NCI-H345 treated with DMSO at 0.1 percent for 48 hours (cell line): ENCODE results near the gene ARHGAP26.
"Not testable (repeated sequence)": the region's sequence is repeated elsewhere in the genome, so short reads cannot be mapped to it uniquely, and the experiment has no call there.

ENCODE experiments used
- DNase-seq: peaks from one replicate; lab custom pipeline; 2025; ENCODE audit not compliant: unreplicated experiment; lab: John Stamatoyannopoulos, UW

Gene ARHGAP26

DNA sequence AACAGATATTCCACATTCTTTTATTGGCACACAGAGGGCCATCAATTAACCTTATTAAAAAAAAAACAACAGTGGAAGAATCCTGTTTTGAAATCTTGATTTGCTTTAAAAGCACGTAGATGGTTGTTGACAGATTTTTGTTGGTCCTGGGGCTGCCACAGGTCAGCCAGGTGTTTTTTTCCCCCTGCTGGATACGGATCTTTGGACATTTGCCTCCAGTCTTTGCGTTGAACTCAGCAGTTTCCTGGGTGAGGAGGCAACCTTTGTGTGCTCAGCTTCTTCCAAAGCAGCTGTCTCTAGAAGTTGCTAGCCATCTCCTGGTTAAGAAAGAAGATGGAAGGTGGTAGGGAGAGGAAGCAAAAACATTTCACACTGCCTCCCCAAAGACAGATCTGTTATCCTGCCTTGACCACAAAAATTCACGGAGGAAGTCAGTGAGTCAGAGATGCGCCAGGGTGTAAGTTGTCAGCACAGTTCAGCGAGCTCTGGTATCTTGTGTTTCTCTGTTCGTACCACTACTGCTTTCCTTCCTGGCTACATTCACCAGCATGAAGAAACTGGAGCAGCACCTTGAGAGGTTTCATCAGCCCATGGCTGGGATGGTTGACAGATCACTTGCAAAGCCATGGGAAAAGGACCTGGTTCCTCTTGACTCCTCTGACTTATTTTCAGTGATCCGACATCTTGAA, 207.3 kb downstream of the ARHGAP26 start:
- no peak for DNase-seq

GRCh38 chr5:142978252-142978651, 208.1 kb downstream of the ARHGAP26 start:
- DNase-seq, result no peak

DNA sequence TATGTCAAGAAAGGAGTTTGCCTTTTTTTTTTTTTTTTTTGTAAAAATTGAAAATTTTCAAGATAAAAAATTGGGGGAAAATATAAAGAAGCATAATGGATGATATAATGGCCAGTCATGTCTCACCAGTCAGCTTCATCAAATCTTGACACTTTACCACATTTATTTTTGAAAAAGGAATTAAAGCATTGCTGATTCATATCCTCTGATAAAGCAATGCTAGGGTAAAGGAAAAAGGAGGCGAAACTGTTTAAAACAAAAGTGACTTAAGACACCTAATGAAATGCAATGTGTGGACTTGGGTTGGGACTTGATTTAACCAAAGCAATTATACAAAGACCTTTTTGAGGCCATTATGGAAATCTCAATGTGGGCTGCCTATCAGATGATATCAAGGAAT, 208.5 kb downstream of the ARHGAP26 start:
- DNase-seq, result no peak

- no peak for DNase-seq
These were observed 209.5 kb downstream of the ARHGAP26 start for GRCh38 chr5:142979636-142980035.

DNA sequence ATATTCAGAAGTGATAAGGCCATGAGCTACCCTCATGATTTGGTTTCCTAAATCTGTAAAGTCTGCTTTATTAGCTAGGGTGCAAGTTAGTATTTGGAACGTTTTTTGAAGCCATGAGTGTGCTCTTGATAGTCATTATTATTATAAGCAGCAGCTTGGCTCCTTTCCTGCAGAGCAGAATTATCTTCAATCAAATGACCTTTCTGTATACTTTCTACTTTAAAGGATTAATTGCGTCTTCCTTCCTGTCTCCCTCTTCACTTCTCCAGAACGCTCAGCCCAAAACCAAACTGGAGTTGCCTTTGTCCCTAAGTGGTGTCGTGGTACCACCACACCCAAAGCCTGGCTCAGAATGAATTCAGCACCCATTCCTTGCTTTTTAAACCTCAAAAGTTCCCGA, 211.3 kb downstream of the ARHGAP26 start:
- DNase-seq, result no peak

DNA sequence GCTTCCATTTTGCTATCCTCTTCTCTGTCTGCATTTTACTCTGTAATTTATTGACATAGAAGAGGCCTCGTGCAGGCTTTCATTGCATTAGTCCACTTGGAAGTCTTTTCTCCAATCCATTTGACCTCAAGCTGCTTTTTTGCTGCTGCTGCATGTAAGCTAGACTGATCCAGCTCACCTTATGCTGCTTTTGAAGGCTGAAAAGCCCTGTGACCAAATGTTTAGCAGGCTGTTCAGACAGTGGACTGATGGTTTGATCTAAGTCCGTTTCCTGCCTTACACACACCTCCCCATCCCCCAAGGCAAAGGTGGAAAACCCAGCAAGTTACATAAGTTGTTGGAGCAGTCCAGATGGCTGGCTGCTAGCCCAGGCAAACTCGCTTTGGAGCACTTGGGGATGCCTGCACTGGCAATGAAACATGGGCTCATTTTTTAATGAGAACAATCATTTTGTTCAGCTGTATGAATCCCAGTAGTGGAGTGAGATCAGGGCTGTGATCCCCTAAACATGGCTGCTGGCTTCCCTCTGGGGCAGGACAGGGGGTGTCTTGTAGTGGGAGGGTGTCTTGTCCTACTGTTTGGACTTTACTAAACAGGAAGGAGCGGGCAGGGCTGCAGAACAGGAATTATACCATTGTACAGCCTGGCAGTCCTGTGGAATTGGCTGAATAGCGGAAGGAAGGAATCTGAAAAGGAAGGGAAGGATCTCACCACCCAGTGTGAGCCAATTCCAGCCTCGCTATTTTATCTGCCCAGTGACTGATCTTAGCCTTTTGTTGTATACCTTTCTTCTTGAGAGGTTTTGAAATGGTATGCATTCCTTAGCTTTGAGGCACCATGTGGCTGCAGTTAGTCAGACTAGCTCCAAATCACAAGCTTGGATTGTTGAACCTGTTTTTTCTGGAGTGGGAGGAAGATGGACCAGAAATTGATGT, 212.0 kb downstream of the ARHGAP26 start:
- no peak for DNase-seq

GRCh38 chr5:142982821-142983200, 212.6 kb downstream of the ARHGAP26 start:
- no peak for DNase-seq

- DNase-seq, result no peak
These were observed 213.8 kb downstream of the ARHGAP26 start for GRCh38 chr5:142984011-142984410.

DNA sequence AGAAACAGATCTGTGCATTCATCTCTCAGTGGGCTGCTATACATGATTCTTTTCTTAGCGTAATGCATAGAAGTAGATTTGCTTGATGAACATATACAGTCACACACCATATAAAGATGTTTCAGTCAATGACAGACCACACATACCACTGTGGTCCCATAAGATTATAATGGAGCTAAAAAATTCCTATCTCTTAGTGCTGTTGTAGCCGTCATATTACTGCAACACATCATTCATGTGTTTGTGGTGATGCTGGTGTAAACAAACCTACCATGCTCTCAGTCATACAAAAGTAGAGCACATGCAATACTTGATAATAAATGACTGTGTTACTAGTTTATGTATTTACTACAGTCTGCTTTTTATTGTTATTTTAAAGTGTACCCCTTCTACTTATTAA, 214.3 kb downstream of the ARHGAP26 start:
- DNase-seq, result no peak

DNA sequence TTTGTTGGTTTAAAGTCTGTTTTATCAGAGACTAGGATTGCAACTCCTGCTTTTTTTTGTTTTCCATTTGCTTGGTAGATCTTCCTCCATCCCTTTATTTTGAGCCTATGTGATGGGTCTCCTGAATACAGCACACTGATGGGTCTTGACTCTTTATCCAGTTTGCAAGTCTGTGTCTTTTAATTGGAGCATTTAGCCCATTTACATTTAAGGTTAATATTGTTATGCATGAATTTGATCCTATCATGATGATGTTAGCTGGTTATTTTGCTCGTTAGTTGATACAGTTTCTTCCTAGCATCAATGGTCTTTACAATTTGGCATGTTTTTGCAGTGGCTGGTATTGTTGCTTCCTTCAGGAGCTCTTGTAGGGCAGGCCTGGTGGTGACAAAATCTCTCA, 219.1 kb downstream of the ARHGAP26 start:
- not testable (repeated sequence) for DNase-seq

GRCh38 chr5:142990073-142990472, 219.9 kb downstream of the ARHGAP26 start:
- not testable (repeated sequence) for DNase-seq

DNA sequence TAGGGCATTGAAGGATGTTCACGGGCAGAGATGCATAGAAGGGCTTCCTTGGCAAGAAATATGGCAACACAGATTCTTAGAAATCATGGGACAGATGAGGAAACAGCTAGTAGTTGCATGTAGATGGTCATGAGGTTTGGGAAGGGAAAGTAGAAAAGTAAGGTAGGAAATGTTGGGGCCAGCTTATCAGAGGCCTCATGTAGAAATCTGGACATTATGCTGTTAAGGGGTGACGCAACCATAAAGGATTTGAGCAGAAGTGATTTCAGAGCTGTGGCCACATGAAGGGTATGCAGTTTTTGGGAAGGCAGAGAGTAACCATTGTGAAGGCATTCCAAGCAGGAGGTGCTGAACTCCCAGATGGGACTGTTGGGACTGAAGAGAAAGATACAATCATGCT, 224.0 kb downstream of the ARHGAP26 start:
- no peak for DNase-seq

DNA sequence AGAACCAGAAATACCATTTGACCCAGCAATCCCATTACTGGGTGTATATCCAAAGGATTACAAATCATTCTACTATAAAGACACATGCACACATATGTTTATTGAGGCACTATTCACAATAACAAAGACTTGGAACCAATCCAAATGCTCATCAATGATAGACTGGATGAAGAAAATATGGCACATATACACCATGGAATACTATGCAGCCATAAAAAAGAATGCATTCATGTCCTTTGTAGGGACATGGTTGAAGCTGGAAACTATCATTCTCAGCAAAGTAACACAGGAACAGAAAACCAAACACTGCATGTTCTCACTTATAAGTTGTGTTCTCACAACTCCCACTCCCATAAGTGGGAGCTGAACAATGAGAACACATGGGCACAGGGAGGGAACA, 225.4 kb downstream of the ARHGAP26 start:
- not testable (repeated sequence) for DNase-seq

- no peak for DNase-seq
These were observed 227.4 kb downstream of the ARHGAP26 start for GRCh38 chr5:142997591-142997990.

DNA sequence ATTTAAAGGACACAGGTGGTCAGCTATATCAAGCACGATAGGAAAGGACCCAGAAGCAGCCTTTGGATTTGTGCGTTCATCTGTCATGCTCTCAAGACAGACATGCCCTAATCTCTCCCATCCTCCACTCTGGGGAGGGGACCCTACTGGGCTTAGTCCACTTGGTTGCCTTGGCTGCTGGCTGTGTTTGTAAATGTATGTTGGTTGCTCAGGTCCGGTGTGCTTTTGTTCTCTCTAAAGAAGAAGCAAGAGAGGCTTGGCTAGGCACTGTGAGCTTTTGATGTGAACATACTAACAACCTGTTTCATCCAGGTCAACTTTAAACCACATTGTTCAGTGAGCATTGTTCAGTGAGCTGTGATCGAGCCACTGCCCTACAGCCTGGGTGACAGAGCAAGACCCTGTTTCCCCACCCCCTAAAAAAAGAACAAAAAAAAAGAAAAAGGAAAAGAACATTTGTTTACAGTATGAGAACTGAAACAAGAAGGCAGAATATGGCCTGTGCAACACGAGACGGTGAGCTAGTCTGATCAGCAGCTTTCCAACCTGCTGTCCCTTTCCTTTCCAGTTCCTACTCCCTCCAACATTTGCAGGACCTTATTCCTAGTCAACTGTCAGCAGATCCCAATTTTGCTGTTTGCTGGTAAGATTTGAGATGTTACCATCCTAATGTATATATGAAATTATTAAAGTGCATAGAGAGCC, 228.3 kb downstream of the ARHGAP26 start:
- DNase-seq, result no peak

GRCh38 chr5:143000551-143000950, 230.4 kb downstream of the ARHGAP26 start:
- DNase-seq, result not testable (repeated sequence)

DNA sequence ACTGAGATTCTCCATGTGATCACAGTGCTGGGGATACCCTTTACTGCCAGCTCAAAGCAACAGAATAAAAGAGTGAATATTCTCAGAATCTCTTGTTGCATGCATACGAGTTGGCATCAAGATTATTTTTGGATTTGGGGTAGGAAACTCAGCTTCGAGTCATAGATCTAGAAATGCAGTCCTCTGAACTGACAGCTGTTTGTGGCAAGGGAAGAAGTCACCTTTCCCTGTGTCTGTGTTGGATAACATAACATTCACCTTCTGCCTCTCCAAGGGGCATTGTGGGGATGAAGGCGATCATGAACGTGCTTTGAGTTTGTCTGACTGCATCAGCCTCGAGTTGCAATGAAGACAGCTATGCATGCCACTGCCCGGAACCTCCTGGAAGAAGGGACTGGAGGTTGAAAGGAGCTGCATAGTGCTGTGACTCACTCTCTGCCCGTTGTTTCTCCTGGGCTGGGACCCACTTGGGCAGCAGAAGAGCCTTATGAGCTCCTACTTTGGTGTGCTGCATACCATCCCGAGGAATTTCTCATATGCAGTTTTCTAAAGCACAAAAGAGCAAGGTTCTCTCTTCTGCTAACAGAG, 231.7 kb downstream of the ARHGAP26 start:
- no peak for DNase-seq

DNA sequence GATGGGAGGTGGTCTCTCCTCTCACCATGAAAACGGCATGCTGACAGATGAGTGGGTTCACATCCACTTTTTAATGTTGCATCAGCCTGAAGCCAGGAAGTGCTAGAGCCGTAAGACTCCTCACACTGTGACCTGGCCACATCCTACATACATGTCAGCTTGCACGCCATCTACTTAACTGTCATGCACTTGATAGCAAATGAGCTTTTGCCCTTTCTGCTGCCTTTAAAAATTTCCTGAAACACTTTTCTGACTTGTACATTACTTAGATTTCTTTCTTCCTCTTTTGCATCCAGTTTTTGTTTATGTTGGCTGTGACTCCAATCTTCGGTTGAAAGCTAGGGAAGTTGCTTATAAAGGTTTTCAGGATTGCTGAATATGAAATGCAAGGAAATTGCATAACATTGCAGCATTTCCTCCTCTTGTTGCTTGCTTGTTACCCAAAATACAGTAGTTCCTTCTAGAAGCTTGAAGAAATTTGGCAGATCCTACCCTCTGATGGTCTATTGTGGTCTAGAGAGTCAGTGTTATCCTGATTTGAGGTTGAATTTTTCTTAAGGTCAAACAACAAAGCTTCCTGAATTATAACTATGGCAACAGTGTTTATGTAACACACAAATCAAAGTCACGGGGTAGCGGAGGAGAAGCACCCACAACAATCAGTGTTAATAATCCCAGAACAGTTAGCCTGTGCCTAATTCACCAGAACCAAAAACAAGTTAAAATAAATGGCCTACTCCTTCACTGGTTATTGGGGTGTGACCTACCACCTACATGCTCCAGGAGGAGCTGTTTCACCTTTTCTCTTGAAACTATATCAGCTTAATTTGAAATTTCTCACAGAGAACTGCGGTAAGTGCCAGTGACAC, 232.5 kb downstream of the ARHGAP26 start:
- DNase-seq, result no peak

DNA sequence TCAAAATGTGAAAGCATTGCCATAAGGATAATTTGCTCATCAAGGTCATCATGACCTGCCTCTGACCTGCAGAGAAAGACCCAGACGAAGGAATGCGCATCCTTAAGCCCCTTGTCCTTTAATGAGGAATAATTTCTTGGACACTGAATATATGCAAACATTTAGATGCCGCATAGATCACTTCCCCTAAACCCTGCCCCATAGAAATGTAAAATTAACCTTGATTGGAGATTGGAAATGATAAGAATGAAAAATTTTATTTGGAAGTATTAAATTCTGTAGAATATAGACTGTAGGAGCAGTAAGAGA, 233.1 kb downstream of the ARHGAP26 start:
- no peak for DNase-seq

DNA sequence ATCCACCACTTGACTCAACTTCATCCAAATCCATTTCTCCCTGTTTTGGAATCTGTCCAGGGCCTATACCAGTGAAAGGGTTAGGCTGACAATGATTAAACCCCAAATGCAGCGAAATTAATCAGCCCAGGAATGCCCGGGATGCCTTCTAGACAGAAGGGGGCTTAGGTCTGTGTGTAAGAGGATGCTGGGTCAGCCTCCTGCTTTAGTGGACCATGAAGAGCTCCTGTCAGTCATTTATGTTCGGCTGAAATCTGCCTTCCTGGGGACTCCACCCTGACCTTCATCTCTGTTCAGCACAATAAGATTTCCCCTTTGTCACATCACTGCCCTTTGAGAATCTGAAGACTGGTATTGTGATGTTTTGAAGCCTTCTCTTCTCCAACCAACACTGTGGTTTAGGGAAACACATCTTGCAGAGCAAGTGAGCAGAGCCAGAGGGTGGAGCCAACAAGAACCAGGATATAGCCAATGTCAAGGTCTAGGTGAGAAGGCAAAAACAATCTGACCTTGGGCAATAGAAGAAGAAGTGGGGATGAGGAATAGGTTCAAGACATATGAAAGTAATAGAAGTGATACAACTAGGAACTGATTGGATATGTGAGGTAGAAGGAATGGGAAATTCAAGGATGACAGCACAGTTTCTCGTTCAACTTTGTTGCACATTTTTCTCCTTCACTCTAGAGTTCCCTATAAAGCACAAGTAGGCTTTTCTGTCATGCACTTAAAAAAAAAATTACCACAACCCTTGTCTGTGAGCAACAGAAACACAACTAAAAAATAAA, 234.4 kb downstream of the ARHGAP26 start:
- DNase-seq, result no peak
